ENCODE data around the gene PADI3. TPM values are rescaled to one million over a fixed set of nuclear protein-coding genes. Genes with fewer than 3 reads are reported as not detected.

Gene PADI3
- polyA plus RNA-seq, 3 donors = 0.01 TPM; not detected in 2

DNA sequence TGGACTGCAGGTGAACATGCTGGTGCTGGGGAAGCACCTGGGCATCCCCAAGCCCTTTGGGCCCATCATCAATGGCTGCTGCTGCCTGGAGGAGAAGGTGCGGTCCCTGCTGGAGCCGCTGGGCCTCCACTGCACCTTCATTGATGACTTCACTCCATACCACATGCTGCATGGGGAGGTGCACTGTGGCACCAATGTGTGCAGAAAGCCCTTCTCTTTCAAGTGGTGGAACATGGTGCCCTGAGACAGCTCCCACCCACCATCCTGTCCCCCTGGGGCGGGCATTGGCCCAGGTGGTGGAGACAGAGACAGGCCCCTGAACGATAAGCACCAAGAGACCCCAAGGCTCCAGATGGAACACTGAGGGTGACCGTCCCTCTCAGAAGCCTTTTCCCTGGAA lies 33.9 kb downstream of the PADI3 start:
- Histone ChIP-seq H3K9ac (ENCODE audit: insufficient read depth, low read length, poor library complexity, severe bottlenecking) (no peak overlapping the region), H3K79me2 (ENCODE audit: insufficient read depth, low read length) (no peaks in the 10 kb centered on the region), H2AFZ (ENCODE audit: insufficient read depth, low read depth, low read length, poor library complexity, severe bottlenecking) (peak overlapping the region; percentile 3), H3K27me3 (ENCODE audit: control insufficient read depth in 2 of 2, insufficient read depth in 2 of 2, low read length in 2 of 2) (no peaks in the 10 kb centered on the region), H3K27ac (ENCODE audit: low read depth in 1 of 2, low read length in 2 of 2) (peak overlapping the region; percentile 62 to 65), H4K20me1 (ENCODE audit: insufficient read depth, low read length) (no peaks in the 10 kb centered on the region), H3K4me3 (replicated peaks in 1 of 3; ENCODE audit: low read depth in 2 of 3, low read length in 3 of 3) (peak overlapping the region in 1 of 3 experiments; percentile 60), H3K9me3 (replicated peaks in 1 of 2; ENCODE audit: control insufficient read depth in 1 of 2, insufficient read depth in 1 of 2, low read length in 2 of 2) (no peaks in the 10 kb centered on the region), H3K4me2 (replicated peaks; ENCODE audit: extremely low read depth, low read length, poor library complexity, severe bottlenecking) (peak overlapping the region; percentile 67), H3K4me1 (ENCODE audit: control insufficient read depth in 1 of 2, insufficient read depth in 2 of 2, low read length in 2 of 2) (peaks cover 77 to 78% of the 10 kb centered on the region in 2 donors), H3K36me3 (replicated peaks in 1 of 2; ENCODE audit: control insufficient read depth in 1 of 2, insufficient read depth in 2 of 2, low read length in 2 of 2) (no peaks in the 10 kb centered on the region)
- no peak for TF ChIP-seq CTCF (IDR thresholded peaks at IDR 0.05)
- peak overlapping the region; percentile 82 to 98 (median 95) for H3K27ac Mint-ChIP-seq
- 90% methylated on average over 2 of the region's 5 CpGs for WGBS (ENCODE audit: insufficient coverage)
- DNase-seq = no peak
- H3K36me3 Mint-ChIP-seq = peaks cover 0 to 2% of the 10 kb centered on the region in 2 donors
- H3K9me3 Mint-ChIP-seq = peaks cover 0 to 4% (median 0%) of the 10 kb centered on the region in 7 donors
- no peak overlapping the region for H3K4me3 Mint-ChIP-seq
- peaks cover 88% of the 10 kb centered on the region for H3K4me1 Mint-ChIP-seq
- intact Hi-C loops (cut with micrococcal nuclease) = loop anchor here in 1 of 2 donors (5.0 kb wide), 1 partner anchor 34 kb away; no protein-coding TSS in a partner anchor
- H3K27me3 Mint-ChIP-seq (ENCODE audit: low read depth in 3 of 3) = peaks cover 0 to 4% (median 0%) of the 10 kb centered on the region in 3 donors

DNA sequence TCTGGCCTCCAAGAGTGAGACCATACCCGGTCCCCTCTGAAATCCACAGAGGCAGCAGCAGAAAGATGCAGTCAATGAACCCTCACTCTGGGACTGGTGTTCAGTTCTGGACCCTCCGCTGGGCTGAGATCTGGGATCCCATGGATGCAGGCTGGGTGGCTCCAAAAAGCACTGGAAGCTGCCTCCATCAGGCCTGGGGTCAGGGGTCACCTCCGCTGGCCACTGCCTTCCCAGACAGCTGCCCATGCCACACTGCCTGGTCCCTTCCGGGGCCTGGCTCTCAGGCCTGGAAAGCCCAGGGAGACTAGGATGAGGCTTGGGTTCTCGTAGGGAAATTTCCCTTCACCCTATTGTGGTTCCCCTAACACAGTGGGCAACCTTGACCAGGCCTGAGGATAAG lies 37.7 kb downstream of the PADI3 start:
- Histone ChIP-seq H4K20me1 (ENCODE audit: insufficient read depth, low read length) (no peaks in the 10 kb centered on the region), H3K36me3 (replicated peaks in 1 of 2; ENCODE audit: control insufficient read depth in 1 of 2, insufficient read depth in 2 of 2, low read length in 2 of 2) (no peaks in the 10 kb centered on the region), H3K4me2 (replicated peaks; ENCODE audit: extremely low read depth, low read length, poor library complexity, severe bottlenecking) (peak overlapping the region; percentile 66), H2AFZ (ENCODE audit: insufficient read depth, low read depth, low read length, poor library complexity, severe bottlenecking) (no peak overlapping the region), H3K27ac (ENCODE audit: low read depth in 1 of 2, low read length in 2 of 2) (peak overlapping the region; percentile 67 to 75), H3K79me2 (ENCODE audit: insufficient read depth, low read length) (no peaks in the 10 kb centered on the region), H3K27me3 (ENCODE audit: control insufficient read depth in 2 of 2, insufficient read depth in 2 of 2, low read length in 2 of 2) (no peaks in the 10 kb centered on the region), H3K9me3 (replicated peaks in 1 of 2; ENCODE audit: control insufficient read depth in 1 of 2, insufficient read depth in 1 of 2, low read length in 2 of 2) (no peaks in the 10 kb centered on the region), H3K9ac (ENCODE audit: insufficient read depth, low read length, poor library complexity, severe bottlenecking) (no peak overlapping the region), H3K4me3 (replicated peaks in 1 of 3; ENCODE audit: low read depth in 2 of 3, low read length in 3 of 3) (peak overlapping the region in 1 of 3 experiments; percentile 35), H3K4me1 (ENCODE audit: control insufficient read depth in 1 of 2, insufficient read depth in 2 of 2, low read length in 2 of 2) (peaks cover 67 to 69% of the 10 kb centered on the region in 2 donors)
- Mint-ChIP-seq H3K4me1 (peaks cover 72% of the 10 kb centered on the region), H3K27ac (peak overlapping the region; percentile 73 to 93 (median 89)), H3K4me3 (no peak overlapping the region), H3K36me3 (peaks cover 0 to 2% of the 10 kb centered on the region in 2 donors), H3K9me3 (peaks cover 0 to 3% (median 0%) of the 10 kb centered on the region in 7 donors), H3K27me3 (ENCODE audit: low read depth in 3 of 3) (peaks cover 0 to 4% (median 0%) of the 10 kb centered on the region in 3 donors)
- DNase-seq = no peak
- intact Hi-C loops (cut with micrococcal nuclease) = no loop called here
- no peak for TF ChIP-seq CTCF (IDR thresholded peaks at IDR 0.05)
- WGBS (ENCODE audit: insufficient coverage) = 85% methylated on average over 5 of the region's 5 CpGs

Data from CD14-positive monocyte (primary cell).